Pancreas (tissue), 10 donors: ENCODE measurements around the gene BLOC1S1. TPM values are rescaled to one million over a fixed set of nuclear protein-coding genes. Genes with fewer than 3 reads are reported as not detected.

Source experiments
- ATAC-seq, 4 donors: fragments of 200-7000 bp; cut with Tn5 transposase; one replicate each; pipeline versions ENCODE4 v1.8.0 to v1.9.1; 2020; ENCODE audit warnings: mild to moderate bottlenecking in 4 of 4, moderate library complexity in 4 of 4
- DNase-seq, 6 donors: peaks; one replicate each; pipeline ENCODE4 v3.0.0-alpha.2; 2020
- FAIRE-seq: peaks from 2 replicates; lab custom pipeline; 2012; peaks lifted over from hg19 to GRCh38; lab: Jason Lieb, UNC
- H3K27ac ChIP-seq, 4 donors: fragments of 200-600 bp; sonication (generic); 1 replicate in 3 of 4; 2 replicates in 1 of 4; pipeline versions ENCODE4 v1.5.0 to v1.8.0; 2020
- H3K27me3 ChIP-seq, 4 donors: fragments of 200-600 bp; one replicate each; pipeline ENCODE4 v1.8.0; 2021
- H3K36me3 ChIP-seq, 3 donors: fragments of 200-600 bp; sonication (generic) in 1 of 3; one replicate each; pipeline versions ENCODE4 v1.5.0 to v1.8.0; 2020 to 2021
- H3K4me1 ChIP-seq, 3 donors: fragments of 200-600 bp; one replicate each; pipeline ENCODE4 v1.8.0; 2021
- H3K4me3 ChIP-seq, 4 donors: fragments of 200-600 bp; sonication (generic) in 2 of 4; one replicate each; pipeline versions ENCODE4 v1.5.0 to v1.8.0; 2020 to 2021
- H3K9me3 ChIP-seq, 4 donors: fragments of 200-600 bp; one replicate each; pipeline ENCODE4 v1.8.0; 2021
- WGBS, 2 donors: extraction: QIAGEN DNeasy Blood & Tissue Kit; methylation state at CpG; one replicate each; pipeline ENCODE4 v1.1.7; 2013; 5-methylcytosine and 5-hydroxymethylcytosine counted together
- intact Hi-C, 3 donors: fragments of 100-400 bp; cut with DNase I; formaldehyde crosslinking; loops; one replicate each; pipeline versions ENCODE4 v1.11.1 to v1.14.2; 2022
- polyA plus RNA-seq, 2 donors: library from polyadenylated mRNA; stranded (reverse); fragments of 200-250 nt; gene quantifications; one replicate each; pipeline ENCODE4 v1.2.3, GENCODE V29; 2013
- total RNA-seq, 6 donors: library from RNA; stranded (reverse); fragmentation: NEBNext Ultra II Directional in 4 of 6; extraction: Animal tissue kit (Norgen Biotek cat#: 25700) in 4 of 6; gene quantifications; one replicate each; pipeline versions ENCODE4 v1.2.1 to v1.2.4, GENCODE V29; 2021 to 2023
- TF ChIP-seq, protein P1 (sequence below), 4 donors: fragments of 200-600 bp; sonication (generic) in 3 of 4; IDR thresholded peaks; one replicate each; pipeline versions ENCODE4 v1.5.0 to v1.8.0; 2021; ENCODE audit warnings: antibody characterized with exemption in 4 of 4
- donor health status: healthy with polysubstance abuse.
- donor health status: DM: no; HTN: no; CAD: no; lungs with moderate emphysema.
- donor health status: DM: no; HTN: no; CAD: no.
- donor health status: control.
- donor health status: control.
- donor health status: Bipolar disorder and iron deficiency.
- donor health status: DM: yes; HTN: yes; CAD: no.
- donor health status: DM: no; HTN: no; CAD: no.
- donor health status: DM: no; HTN: no; CAD: no.
- donor health status: DM: yes; HTN: yes; CAD: no.

BLOC1S1 gene
- total and polyA plus RNA-seq, 8 donors, result 32.5 to 155 (median 47.7) TPM

DNA sequence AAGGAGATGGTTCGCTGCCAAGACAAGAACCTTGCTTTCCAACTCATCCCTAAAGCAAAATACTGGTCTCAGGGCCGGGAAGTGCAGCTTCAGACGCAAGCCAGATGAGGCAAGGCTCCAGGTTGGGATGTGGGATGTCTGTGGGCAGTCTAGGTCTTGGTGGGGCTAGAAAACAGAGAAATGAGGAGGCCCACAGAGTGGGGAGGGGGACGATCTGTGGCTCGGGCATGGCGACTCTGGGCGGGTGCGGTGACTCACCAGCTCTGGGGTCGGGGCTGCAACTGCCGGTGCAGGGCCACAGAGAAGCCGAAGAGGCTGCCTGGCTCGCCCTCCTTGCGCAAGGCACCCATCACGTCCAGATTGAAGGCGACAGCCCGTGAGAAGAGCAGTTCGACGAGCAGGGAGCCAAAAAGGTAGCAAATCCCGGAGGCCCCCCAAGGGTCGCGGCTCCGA is 8.6 kb upstream of the BLOC1S1 start:
- no peak for DNase-seq
- TF ChIP-seq, protein P1, sequence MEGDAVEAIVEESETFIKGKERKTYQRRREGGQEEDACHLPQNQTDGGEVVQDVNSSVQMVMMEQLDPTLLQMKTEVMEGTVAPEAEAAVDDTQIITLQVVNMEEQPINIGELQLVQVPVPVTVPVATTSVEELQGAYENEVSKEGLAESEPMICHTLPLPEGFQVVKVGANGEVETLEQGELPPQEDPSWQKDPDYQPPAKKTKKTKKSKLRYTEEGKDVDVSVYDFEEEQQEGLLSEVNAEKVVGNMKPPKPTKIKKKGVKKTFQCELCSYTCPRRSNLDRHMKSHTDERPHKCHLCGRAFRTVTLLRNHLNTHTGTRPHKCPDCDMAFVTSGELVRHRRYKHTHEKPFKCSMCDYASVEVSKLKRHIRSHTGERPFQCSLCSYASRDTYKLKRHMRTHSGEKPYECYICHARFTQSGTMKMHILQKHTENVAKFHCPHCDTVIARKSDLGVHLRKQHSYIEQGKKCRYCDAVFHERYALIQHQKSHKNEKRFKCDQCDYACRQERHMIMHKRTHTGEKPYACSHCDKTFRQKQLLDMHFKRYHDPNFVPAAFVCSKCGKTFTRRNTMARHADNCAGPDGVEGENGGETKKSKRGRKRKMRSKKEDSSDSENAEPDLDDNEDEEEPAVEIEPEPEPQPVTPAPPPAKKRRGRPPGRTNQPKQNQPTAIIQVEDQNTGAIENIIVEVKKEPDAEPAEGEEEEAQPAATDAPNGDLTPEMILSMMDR (IDR thresholded peaks at IDR 0.05), result no peak
- FAIRE-seq, result no peak
- ATAC-seq, result peak; percentile 11 to 28 (median 12)
- peak overlapping the region; percentile 39 to 62 (median 44) for H3K4me3 ChIP-seq
- H3K9me3 ChIP-seq, result no peaks in the 10 kb centered on the region
- peaks cover 0 to 4% (median 0%) of the 10 kb centered on the region in 3 donors for H3K4me1 ChIP-seq
- H3K27me3 ChIP-seq, result no peaks in the 10 kb centered on the region
- intact Hi-C loops, result no loop called here
- WGBS, 2 donors, result 14 to 18% methylated on average over 22 of the region's 22 CpGs
- H3K36me3 ChIP-seq, result no peaks in the 10 kb centered on the region
- H3K27ac ChIP-seq, result no peak overlapping the region

DNA sequence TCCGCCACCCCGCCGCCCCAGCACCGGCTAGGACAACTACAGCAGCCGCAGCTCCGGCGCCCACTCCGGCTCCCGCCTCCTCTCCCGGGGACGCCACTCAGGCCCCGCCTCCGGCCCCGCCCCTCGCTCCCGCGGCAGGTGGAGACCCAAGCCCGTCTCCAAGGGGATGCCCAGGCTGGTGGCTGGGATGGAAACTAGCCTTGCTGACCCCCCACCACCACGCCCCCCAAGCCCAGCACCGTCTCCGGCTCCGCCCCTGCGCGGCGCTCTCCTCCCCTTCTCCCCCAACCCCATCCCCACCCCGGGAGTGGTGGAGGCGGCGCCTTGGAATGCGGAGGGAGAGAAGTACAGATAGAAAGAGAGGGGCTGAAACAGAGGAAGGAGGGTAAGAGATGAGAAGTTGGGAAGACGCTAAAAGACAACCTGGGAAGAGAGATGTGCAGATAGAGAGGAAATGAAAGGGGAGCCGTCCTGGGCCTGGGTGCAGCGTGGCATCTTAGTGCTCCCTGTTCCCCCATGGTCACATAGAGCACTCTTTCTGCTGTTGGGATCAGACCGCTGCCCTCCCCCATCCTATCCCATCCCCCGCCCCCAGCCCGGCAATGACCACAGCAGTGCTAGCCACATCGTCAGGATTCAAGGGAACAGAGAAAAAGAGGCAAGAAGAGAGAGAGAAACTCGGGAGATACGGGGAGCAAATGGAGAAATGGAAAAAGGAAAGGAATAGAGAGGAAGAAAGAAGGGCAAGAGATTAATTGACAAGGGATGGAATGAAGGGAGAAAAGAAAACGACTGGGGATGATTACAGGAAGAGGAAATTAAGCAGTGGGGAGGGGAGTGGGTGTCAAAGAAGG is 7.8 kb upstream of the BLOC1S1 start, which contains the start of gene ITGA7:
ITGA7 (minus strand) TSS at position 64 of the 854 bp plus-strand sequence. CDS start 222 bp downstream, outside the sequence.
- intact Hi-C loops, result no loop called here
- WGBS, 2 donors, result 1% methylated on average over 30 to 39 of the region's 39 CpGs

DNA sequence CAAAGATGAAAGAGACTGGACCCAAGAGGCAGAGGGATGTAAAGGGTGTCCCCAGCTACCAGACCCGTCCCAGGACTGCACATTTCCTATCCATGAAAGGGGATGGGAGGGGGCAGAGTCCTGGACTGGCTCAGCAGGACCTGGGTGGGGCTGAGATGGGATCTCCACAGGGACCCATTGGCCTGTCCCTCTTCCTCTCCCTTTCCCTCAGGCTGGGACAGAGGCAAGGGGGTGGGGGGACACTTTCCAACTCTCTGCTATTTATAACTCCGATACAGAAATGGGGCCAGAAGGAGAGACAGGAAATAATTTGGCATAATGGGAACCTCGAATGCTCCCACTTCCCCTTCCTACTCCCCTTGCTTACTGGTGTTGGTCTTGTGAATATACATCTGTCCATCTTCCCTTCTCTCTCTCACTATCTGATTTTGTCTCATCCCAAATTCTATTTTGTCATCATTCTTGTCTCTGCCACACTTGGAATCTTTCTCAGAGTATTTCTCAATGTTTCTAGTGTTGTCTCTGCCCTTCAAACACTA is 7.1 kb upstream of the BLOC1S1 start:
- Histone ChIP-seq H3K27me3 (no peaks in the 10 kb centered on the region), H3K4me3 (peak overlapping the region in 1 of 4 donors; percentile 62), H3K36me3 (no peaks in the 10 kb centered on the region), H3K27ac (no peak overlapping the region), H3K9me3 (no peaks in the 10 kb centered on the region), H3K4me1 (peaks cover 0 to 4% (median 0%) of the 10 kb centered on the region in 3 donors)
- ATAC-seq (no peak), FAIRE-seq (no peak), DNase-seq (no peak)
- 34 to 57% methylated on average over 3 of the region's 3 CpGs for WGBS, 2 donors
- intact Hi-C loops, result no loop called here
- TF ChIP-seq, protein P1 (IDR thresholded peaks at IDR 0.05), result no peak

More for the DNA sequence above, 7.8 kb upstream of the BLOC1S1 start, which contains the start of gene ITGA7:
- Histone ChIP-seq H3K27ac (no peak within 1 kb of the TSS), H3K27me3 (no peaks in the 10 kb centered on the region), H3K4me3 (peak within 1 kb of the TSS; percentile 39 to 62 (median 44)), H3K4me1 (peaks cover 0 to 4% (median 0%) of the 10 kb centered on the region in 3 donors), H3K9me3 (no peaks in the 10 kb centered on the region), H3K36me3 (no peaks in the 10 kb centered on the region)
- TF ChIP-seq, protein P1 (IDR thresholded peaks at IDR 0.05), result no peak
- DNase-seq, result peak in 5 of 6 donors; percentile 58 to 88 (median 79)
- peak; percentile 79 to 95 (median 86) for ATAC-seq
- FAIRE-seq, result no peak

DNA sequence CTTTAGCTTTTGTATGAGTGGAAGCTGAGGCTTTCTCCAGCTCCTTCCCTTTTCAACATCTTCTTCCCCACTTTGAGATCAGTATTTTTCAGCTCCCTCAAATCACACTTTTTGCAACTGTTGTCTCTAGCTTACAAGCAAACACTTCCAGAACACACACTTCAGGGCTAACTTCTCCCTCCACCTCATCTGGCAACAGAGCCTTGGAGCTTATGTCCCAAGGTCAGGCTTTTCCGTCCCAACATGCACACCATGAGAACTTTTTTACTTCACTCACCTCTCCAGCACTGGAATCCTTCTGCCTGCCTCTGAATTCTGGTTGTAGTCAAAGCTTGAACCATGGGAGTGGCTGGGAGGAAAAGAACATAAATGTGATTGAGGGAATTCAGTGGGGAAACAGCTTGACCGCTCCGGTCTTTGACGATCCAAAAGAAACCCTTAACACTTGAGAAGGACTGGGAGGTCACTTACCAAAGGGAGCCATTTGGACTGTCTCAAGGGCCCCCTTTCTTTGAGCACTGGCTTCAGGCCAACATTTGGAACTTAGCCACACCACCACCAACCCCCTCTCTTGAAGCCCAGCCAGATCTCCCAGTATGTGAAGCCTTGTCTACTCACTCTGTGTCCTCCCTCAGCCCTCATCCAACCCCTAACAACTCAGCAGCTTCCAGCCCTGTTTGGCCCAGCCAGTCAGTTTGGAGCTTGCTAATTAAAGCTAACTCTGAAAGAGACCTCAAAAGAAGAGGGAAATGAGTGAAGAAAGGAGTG is 3.9 kb upstream of the BLOC1S1 start:
- Histone ChIP-seq H3K9me3 (no peaks in the 10 kb centered on the region), H3K27me3 (no peaks in the 10 kb centered on the region), H3K27ac (no peak overlapping the region), H3K4me3 (no peak overlapping the region), H3K36me3 (no peaks in the 10 kb centered on the region), H3K4me1 (peaks cover 9 to 13% (median 13%) of the 10 kb centered on the region in 3 donors)
- ATAC-seq, result no peak
- TF ChIP-seq, protein P1 (IDR thresholded peaks at IDR 0.05), result no peak
- whole genome bisulfite sequencing, 2 donors, result 71 to 72% methylated on average over 4 of the region's 4 CpGs
- FAIRE-seq, result no peak
- intact Hi-C loops, result no loop called here
- DNase-seq, result no peak
